OCI-LY1 (cell line): ENCODE results near the gene ARHGEF28.

Experiments
- H2AFZ ChIP-seq: fragments of 200-600 bp; sonication (generic), shearing (Covaris generic); 2 replicates; pipeline ENCODE4 v1.6.0; 2014; ENCODE audit warnings: antibody characterized with exemption, mild to moderate bottlenecking, low read length
- H3F3A ChIP-seq: fragments of 200-600 bp; sonication (generic), shearing (Covaris generic); 2 replicates; pipeline ENCODE4 v1.6.0; 2014; ENCODE audit warnings: mild to moderate bottlenecking, antibody characterized with exemption, low read length, moderate library complexity; ENCODE audit not compliant: insufficient read depth
- H3K27ac ChIP-seq: fragments of 200-600 bp; sonication (generic); 2 replicates; pipeline ENCODE4 v1.5.1; 2014; ENCODE audit warnings: low read length, mixed run types, mild to moderate bottlenecking, low read depth; ENCODE audit not compliant: poor library complexity, severe bottlenecking
- H3K27me3 ChIP-seq: fragments of 200-600 bp; sonication (generic); 2 replicates; pipeline ENCODE4 v1.6.0; 2014; ENCODE audit warnings: antibody characterized with exemption, mild to moderate bottlenecking, low read length, moderate library complexity; ENCODE audit not compliant: insufficient read depth
- H3K36me3 ChIP-seq: fragments of 200-600 bp; sonication (generic); 2 replicates; pipeline ENCODE4 v1.6.1; 2014; ENCODE audit warnings: mild to moderate bottlenecking, antibody characterized with exemption, low read length, moderate library complexity, mixed read lengths; ENCODE audit not compliant: insufficient read depth
- H3K4me1 ChIP-seq: fragments of 200-600 bp; sonication (generic); 2 replicates; pipeline ENCODE4 v1.5.1; 2014; ENCODE audit warnings: mild to moderate bottlenecking, low read length, moderate library complexity; ENCODE audit not compliant: insufficient read depth, severe bottlenecking
- H3K4me2 ChIP-seq: fragments of 200-600 bp; sonication (generic), shearing (Covaris generic); 2 replicates; pipeline ENCODE4 v1.6.1; 2014; ENCODE audit warnings: low read length
- H3K4me3 ChIP-seq: fragments of 200-600 bp; sonication (generic); 2 replicates; pipeline ENCODE4 v1.5.1; 2014; ENCODE audit warnings: low read length, low read depth, mild to moderate bottlenecking, mixed read lengths; ENCODE audit not compliant: poor library complexity, severe bottlenecking
- H3K79me2 ChIP-seq: fragments of 200-600 bp; shearing (Covaris generic); 2 replicates; pipeline ENCODE4 v1.6.1; 2016; ENCODE audit warnings: mixed run types, low read length, mixed read lengths; ENCODE audit not compliant: insufficient read depth
- H3K9ac ChIP-seq: fragments of 200-600 bp; sonication (generic), shearing (Covaris generic); 2 replicates; pipeline ENCODE4 v1.6.1; 2014; ENCODE audit warnings: mild to moderate bottlenecking, low read length, mixed read lengths
- H3K9me2 ChIP-seq: fragments of 200-600 bp; sonication (generic), shearing (Covaris generic); 2 replicates; pipeline ENCODE4 v1.6.1; 2014; ENCODE audit warnings: low read depth, mild to moderate bottlenecking, low read length, mixed read lengths
- H3K9me3 ChIP-seq: fragments of 200-600 bp; shearing (Covaris generic); 2 replicates; pipeline ENCODE4 v1.6.1; 2014; ENCODE audit warnings: low read length, mixed read lengths
- H4K20me1 ChIP-seq: fragments of 200-600 bp; sonication (generic), shearing (Covaris generic); 2 replicates; pipeline ENCODE4 v1.6.0; 2016; ENCODE audit warnings: mild to moderate bottlenecking, low read length; ENCODE audit not compliant: insufficient read depth
- CTCF ChIP-seq: fragments of 200-600 bp; sonication (generic), shearing (Covaris generic); IDR thresholded peaks from 2 replicates; pipeline ENCODE4 v1.5.1; 2017; ENCODE audit warnings: mild to moderate bottlenecking, antibody characterized with exemption, low read length, moderate library complexity, mixed read lengths
- EZH2 ChIP-seq: fragments of 200-600 bp; sonication (generic), shearing (Covaris generic); IDR thresholded peaks from 2 replicates; pipeline ENCODE4 v1.8.0; 2017; ENCODE audit warnings: borderline replicate concordance, mixed run types, mild to moderate bottlenecking, antibody characterized with exemption, low read length, moderate library complexity, mixed read lengths

The ARHGEF28 gene

DNA sequence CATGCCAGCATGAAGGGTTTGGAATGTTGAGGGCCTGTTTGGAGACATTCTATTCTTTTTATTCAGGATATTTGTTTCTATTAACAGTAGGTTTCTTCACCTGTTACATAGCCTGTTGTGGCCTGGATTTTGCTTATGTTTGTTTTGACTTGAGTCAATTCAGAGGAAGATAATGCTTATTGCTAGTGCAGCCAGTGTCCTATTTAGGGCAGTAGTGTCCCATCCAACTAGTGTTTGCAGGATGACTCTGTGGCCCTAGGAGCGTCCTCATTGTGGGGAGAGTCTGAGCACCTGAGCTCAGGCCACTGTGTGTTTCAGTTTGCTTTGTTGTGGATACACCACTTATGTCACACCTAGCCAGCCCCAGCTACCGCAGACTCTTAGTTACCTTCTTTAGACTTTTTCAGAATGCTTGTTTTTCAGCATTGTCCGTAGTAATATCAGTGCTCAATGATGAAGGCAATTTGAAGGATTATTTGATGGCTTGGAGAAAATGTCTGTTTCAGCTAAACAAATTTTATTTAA, 90.3 kb downstream of the ARHGEF28 start:
- no peak overlapping the region for H3K27ac ChIP-seq
- no peaks in the 10 kb centered on the region for H3K9me3 ChIP-seq
- no peaks in the 10 kb centered on the region for H3K4me1 ChIP-seq
- H4K20me1 ChIP-seq: no peaks in the 10 kb centered on the region
- H2AFZ ChIP-seq: no peak overlapping the region
- H3K9ac ChIP-seq: no peak overlapping the region
- H3K79me2 ChIP-seq: no peaks in the 10 kb centered on the region
- H3F3A ChIP-seq: no peaks in the 10 kb centered on the region
- H3K27me3 ChIP-seq: no peaks in the 10 kb centered on the region
- H3K36me3 ChIP-seq: no peaks in the 10 kb centered on the region
- no peak overlapping the region for H3K4me2 ChIP-seq
- H3K4me3 ChIP-seq: no peak overlapping the region
- TF ChIP-seq CTCF: no peak
- no peak for TF ChIP-seq EZH2
- no peaks in the 10 kb centered on the region for H3K9me2 ChIP-seq

DNA sequence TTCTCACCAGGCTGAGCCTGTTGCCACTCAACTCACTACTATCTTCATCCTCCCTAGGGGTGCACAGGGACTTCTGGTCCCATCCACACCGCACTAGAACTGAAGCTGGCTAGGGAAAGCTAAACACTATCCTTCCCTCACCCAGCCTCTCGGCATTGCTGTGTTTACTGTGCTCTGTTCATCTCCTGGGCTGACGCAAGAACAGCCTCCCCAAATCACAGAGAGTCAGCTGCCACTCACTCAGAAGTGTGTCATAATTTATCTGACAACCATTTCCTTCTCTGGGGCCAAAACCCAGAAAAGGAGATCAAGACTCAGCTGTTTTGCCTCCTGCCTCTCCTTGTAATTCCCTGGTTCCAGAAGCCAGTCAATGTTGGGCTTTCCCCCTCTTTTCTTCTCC, 92.8 kb downstream of the ARHGEF28 start:
- no peak for TF ChIP-seq CTCF
- no peak for TF ChIP-seq EZH2

GRCh38 chr5:73719632-73720031, 93.6 kb downstream of the ARHGEF28 start:
- Histone ChIP-seq H3K4me3 (no peak overlapping the region), H2AFZ (no peak overlapping the region), H3K27me3 (no peaks in the 10 kb centered on the region), H3K4me1 (no peaks in the 10 kb centered on the region), H3K27ac (no peak overlapping the region), H3K4me2 (no peak overlapping the region), H3K79me2 (no peaks in the 10 kb centered on the region), H3K9me3 (no peaks in the 10 kb centered on the region), H3K36me3 (no peaks in the 10 kb centered on the region), H4K20me1 (no peaks in the 10 kb centered on the region), H3K9me2 (no peaks in the 10 kb centered on the region), H3K9ac (no peak overlapping the region), H3F3A (no peaks in the 10 kb centered on the region)
- no peak for TF ChIP-seq CTCF
- TF ChIP-seq EZH2: no peak

More for the DNA sequence above, 92.8 kb downstream of the ARHGEF28 start:
- H3K9ac ChIP-seq: no peak overlapping the region
- no peaks in the 10 kb centered on the region for H3K9me3 ChIP-seq
- no peaks in the 10 kb centered on the region for H3K9me2 ChIP-seq
- H3K36me3 ChIP-seq: no peaks in the 10 kb centered on the region
- no peak overlapping the region for H3K27ac ChIP-seq
- H3K4me1 ChIP-seq: no peaks in the 10 kb centered on the region
- no peaks in the 10 kb centered on the region for H3K79me2 ChIP-seq
- no peak overlapping the region for H2AFZ ChIP-seq
- H3K4me2 ChIP-seq: no peak overlapping the region
- no peaks in the 10 kb centered on the region for H3K27me3 ChIP-seq
- no peaks in the 10 kb centered on the region for H4K20me1 ChIP-seq
- H3K4me3 ChIP-seq: no peak overlapping the region
- no peaks in the 10 kb centered on the region for H3F3A ChIP-seq
